ENCODE results near the gene HIVEP3. TPM values are rescaled to one million over a fixed set of nuclear protein-coding genes. Genes with fewer than 3 reads are reported as not detected.

The HIVEP3 gene
- total RNA-seq, 1 donor = 1.2 TPM

DNA sequence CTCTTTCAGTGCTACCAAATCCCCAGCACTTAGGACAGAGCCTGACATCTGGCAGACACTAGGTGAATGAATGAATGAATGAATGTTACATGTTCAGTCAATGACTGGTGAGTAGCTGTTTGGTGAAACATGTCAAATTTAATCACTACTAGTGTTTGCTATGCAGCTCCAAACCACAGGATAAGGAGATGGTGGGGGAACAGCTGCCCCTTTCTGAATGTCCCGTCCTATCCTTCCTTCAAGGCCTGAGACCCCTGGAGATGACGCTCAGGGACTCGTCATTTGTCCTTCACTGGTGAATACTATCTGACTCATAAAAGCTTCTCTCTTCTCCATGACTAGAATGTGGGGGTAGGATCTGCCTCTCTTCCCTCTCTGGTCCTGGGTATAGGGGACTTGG, 175.4 kb downstream of the HIVEP3 start:
- no peak for DNase-seq (ENCODE audit: low read depth)
- no peak overlapping the region for H3K4me3 ChIP-seq (ENCODE audit: low read depth, low read length)
- TF ChIP-seq, protein P1, sequence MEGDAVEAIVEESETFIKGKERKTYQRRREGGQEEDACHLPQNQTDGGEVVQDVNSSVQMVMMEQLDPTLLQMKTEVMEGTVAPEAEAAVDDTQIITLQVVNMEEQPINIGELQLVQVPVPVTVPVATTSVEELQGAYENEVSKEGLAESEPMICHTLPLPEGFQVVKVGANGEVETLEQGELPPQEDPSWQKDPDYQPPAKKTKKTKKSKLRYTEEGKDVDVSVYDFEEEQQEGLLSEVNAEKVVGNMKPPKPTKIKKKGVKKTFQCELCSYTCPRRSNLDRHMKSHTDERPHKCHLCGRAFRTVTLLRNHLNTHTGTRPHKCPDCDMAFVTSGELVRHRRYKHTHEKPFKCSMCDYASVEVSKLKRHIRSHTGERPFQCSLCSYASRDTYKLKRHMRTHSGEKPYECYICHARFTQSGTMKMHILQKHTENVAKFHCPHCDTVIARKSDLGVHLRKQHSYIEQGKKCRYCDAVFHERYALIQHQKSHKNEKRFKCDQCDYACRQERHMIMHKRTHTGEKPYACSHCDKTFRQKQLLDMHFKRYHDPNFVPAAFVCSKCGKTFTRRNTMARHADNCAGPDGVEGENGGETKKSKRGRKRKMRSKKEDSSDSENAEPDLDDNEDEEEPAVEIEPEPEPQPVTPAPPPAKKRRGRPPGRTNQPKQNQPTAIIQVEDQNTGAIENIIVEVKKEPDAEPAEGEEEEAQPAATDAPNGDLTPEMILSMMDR (IDR thresholded peaks at IDR 0.05; ENCODE audit: insufficient read depth, low read length) = no peak

DNA sequence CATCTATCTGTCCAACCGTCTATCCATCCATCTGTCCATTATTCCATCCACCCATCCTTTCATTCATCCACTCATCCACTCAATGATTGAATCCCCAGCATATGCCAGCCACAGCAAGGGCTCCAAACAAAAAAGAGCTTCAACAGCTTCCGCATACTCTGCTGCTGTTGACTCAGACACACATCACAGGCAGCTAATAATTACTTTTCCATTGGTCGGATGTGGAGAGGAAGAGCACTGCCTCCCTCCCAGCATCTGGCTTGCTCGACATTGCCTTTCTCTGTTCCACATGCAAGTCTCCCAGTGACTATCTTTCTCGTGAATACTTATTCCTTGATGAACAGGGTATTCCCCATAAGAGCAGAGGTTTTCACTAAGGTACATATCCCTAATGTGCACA, 176.5 kb downstream of the HIVEP3 start:
- TF ChIP-seq, protein P1 (IDR thresholded peaks at IDR 0.05; ENCODE audit: insufficient read depth, low read length) = no peak
- DNase-seq (ENCODE audit: low read depth) = peak; percentile 56
- H3K4me3 ChIP-seq (ENCODE audit: low read depth, low read length) = no peak overlapping the region

DNA sequence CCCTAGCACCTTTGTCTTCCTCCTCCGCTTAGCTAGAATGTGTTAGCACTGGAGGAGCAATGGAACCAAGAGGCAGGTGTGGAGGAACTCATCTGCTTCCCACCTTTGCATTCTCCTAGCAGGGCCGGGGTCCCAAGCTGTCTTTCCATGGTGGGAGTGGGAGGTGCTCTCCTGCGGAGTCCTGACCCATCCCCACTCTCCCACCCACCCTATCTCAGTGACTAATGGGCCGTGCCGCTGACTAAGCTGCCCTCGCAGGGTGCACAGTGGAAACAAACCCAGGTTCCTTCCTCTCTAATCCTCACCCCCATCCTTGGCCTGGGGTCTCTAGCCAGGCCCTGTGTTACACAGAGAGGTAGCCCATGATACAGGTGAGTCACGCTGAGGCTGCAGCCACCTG, 177.5 kb downstream of the HIVEP3 start:
- TF ChIP-seq, protein P1 (IDR thresholded peaks at IDR 0.05; ENCODE audit: insufficient read depth, low read length) = no peak
- no peak overlapping the region for H3K4me3 ChIP-seq (ENCODE audit: low read depth, low read length)
- DNase-seq (ENCODE audit: low read depth) = no peak

DNA sequence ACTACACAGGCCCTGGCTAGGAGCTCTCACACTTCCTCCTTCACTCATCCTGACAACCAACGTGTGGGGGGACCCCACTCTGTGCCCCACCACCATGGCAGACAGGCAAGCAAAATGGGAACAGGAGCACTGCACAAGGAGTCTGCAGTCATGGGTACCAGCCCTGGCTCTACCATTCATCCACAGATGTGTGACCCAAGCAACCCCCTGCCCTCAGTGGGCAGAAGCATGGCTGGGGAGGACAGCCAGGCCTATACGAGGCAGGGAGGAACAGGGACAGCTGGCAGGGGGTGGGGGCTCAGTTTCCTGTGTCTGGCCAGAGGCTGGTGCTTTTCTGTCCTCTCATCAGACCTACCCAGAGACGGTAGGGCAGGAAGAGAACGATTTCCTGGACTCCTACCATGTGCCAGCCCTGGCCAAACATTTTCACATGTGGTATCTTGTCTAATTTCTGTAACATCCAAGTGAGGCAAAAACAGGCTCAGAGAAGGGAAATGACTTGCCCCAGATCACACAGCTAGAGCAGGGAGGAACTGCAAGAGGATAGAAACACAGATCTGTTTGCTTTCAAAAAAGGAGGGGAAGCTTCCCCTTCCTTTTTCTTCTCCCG, 178.0 kb downstream of the HIVEP3 start:
- no peak for DNase-seq (ENCODE audit: low read depth)
- no peak overlapping the region for H3K4me3 ChIP-seq (ENCODE audit: low read depth, low read length)
- TF ChIP-seq, protein P1 (IDR thresholded peaks at IDR 0.05; ENCODE audit: insufficient read depth, low read length) = no peak

DNA sequence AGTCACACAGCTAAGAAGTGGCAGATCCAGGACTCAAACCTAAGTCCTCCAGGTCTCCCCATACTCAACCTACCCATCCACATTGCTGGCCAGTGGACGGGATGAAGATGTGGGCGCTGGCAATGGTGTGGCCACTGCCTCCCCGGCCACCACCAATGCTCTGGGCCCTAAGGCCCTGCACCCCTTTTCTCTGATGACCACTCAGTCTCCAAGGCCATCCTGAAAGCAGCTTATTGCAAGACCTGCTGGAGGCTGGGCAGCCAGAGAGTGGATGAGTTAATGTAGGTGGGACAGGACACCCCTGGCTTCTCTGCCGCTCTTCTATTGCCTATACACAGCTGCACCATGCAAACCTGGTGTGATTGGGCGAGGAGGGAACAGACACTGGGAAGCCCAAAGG, 178.7 kb downstream of the HIVEP3 start:
- no peak overlapping the region for H3K4me3 ChIP-seq (ENCODE audit: low read depth, low read length)
- DNase-seq (ENCODE audit: low read depth) = no peak
- TF ChIP-seq, protein P1 (IDR thresholded peaks at IDR 0.05; ENCODE audit: insufficient read depth, low read length) = no peak

DNA sequence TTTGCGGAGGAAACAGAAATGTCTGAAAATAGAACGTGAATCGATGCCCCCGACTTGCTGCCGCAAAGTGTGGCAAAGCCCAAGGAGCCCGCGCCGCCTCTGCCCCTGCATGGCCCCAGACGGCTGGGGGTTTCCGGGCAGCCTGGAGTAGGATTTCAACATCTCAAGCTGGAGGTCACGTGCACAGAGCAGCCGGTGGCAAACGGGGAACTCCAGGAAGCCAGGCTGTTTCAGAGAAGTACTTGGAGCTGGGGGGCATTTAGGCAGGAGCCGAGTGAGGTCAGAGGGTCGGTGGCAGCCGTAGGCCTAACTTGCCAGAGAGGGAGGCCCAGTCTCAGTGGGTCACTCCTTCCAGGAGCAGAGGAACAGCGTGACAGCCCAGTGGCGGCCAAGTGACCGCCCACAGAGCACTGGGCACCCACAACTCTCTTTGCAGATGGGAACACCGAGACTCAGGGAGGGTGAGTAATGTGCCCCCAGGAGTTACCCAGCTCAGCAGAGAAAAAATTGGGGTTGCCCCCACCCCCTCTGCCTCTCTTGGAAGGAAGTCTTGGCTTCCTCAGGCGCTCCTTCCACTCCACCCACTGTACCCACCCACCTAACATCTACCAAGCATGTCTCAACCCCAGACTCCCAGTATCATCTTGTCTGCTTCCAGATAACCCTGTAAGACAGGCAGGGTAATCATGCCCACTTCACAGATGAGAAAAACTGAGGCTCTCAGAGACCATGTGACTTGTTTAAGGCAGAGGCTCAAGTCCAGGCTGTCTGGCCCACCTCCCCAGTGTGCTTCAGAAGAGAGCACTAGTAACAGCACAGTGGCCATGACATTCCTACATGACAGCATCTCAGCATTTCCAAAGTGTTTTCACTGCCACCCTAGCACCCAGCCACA, 179.4 kb downstream of the HIVEP3 start:
- H3K4me3 ChIP-seq (ENCODE audit: low read depth, low read length) = no peak overlapping the region
- TF ChIP-seq, protein P1 (IDR thresholded peaks at IDR 0.05; ENCODE audit: insufficient read depth, low read length) = no peak
- peak; percentile 27 for DNase-seq (ENCODE audit: low read depth)

Data from fibroblast of the aortic adventitia (primary cell).